ENCODE results near the gene ZDHHC12. TPM values are rescaled to one million over a fixed set of nuclear protein-coding genes. Genes with fewer than 3 reads are reported as not detected.

Gene ZDHHC12
- total and polyA plus RNA-seq, 4 donors, result 24.7 to 48.2 (median 30.3) TPM

- no peaks in the 10 kb centered on the region for H3K4me1 ChIP-seq (ENCODE audit: control insufficient read depth in 4 of 4, insufficient read depth in 4 of 4, low read length in 3 of 4)
- DNase-seq (ENCODE audit: low spot score), result peak; percentile 28
- no peak overlapping the region for H3K4me3 ChIP-seq (ENCODE audit: low read depth in 1 of 3, low read length in 3 of 3)
- no peak overlapping the region for H3K9ac ChIP-seq (ENCODE audit: low read depth in 1 of 2, low read length in 2 of 2)
- TF ChIP-seq SP1 (IDR thresholded peaks at IDR 0.05), result no peak
- TF ChIP-seq YY1 (IDR thresholded peaks at IDR 0.05), result no peak
- TF ChIP-seq EGR1 (IDR thresholded peaks at IDR 0.05; ENCODE audit: low read depth in 2 of 2), result no peak
- TF ChIP-seq REST (IDR thresholded peaks at IDR 0.05), result no peak
- no peak for TF ChIP-seq CTCF (IDR thresholded peaks at IDR 0.05; ENCODE audit: low read depth, low read length, missing input control)
- TF ChIP-seq JUND (IDR thresholded peaks at IDR 0.05), result no peak
- 91% methylated on average over 24 of the region's 24 CpGs for WGBS
- H3K9me3 ChIP-seq (ENCODE audit: control insufficient read depth in 4 of 4, low read length in 3 of 4), result no peaks in the 10 kb centered on the region
- no peak overlapping the region for H3K27ac ChIP-seq (ENCODE audit: low read depth in 1 of 2, low read length in 2 of 2)
- no peaks in the 10 kb centered on the region for H3K27me3 ChIP-seq (ENCODE audit: control insufficient read depth in 4 of 4, insufficient read depth in 4 of 4, low read length in 3 of 4)
- no peaks in the 10 kb centered on the region for H3K36me3 ChIP-seq (ENCODE audit: control insufficient read depth in 4 of 4, insufficient read depth in 3 of 4, low read depth in 1 of 4, low read length in 3 of 4)
Measured at GRCh38 chr9:128714586-128715435, 9.1 kb downstream of the ZDHHC12 start.

- Histone ChIP-seq H3K27me3 (ENCODE audit: control insufficient read depth in 4 of 4, insufficient read depth in 4 of 4, low read length in 3 of 4) (no peaks in the 10 kb centered on the region), H3K4me3 (ENCODE audit: low read depth in 1 of 3, low read length in 3 of 3) (no peak overlapping the region), H3K9me3 (ENCODE audit: control insufficient read depth in 4 of 4, low read length in 3 of 4) (no peaks in the 10 kb centered on the region), H3K4me1 (ENCODE audit: control insufficient read depth in 4 of 4, insufficient read depth in 4 of 4, low read length in 3 of 4) (no peaks in the 10 kb centered on the region), H3K27ac (ENCODE audit: low read depth in 1 of 2, low read length in 2 of 2) (no peak overlapping the region), H3K36me3 (ENCODE audit: control insufficient read depth in 4 of 4, insufficient read depth in 3 of 4, low read depth in 1 of 4, low read length in 3 of 4) (no peaks in the 10 kb centered on the region), H3K9ac (ENCODE audit: low read depth in 1 of 2, low read length in 2 of 2) (no peak overlapping the region)
- TF ChIP-seq SP1 (IDR thresholded peaks at IDR 0.05) (no peak), EGR1 (IDR thresholded peaks at IDR 0.05; ENCODE audit: low read depth in 2 of 2) (no peak), HNF4G (IDR thresholded peaks at IDR 0.05) (no peak)
- 95% methylated on average over 19 of the region's 19 CpGs for WGBS
- DNase-seq (ENCODE audit: low spot score), result no peak
Measured at GRCh38 chr9:128713941-128714573, 9.9 kb downstream of the ZDHHC12 start.

- WGBS, result 97% methylated on average over 13 of the region's 13 CpGs
- TF ChIP-seq GABPA (IDR thresholded peaks at IDR 0.05 in 1 of 2, conservative IDR thresholded peaks at IDR 0.05 in 1 of 2), result no peak
- TF ChIP-seq RAD21 (IDR thresholded peaks at IDR 0.05), result no peak
- TF ChIP-seq NR2F2 (IDR thresholded peaks at IDR 0.05), result no peak
- TF ChIP-seq MAX (IDR thresholded peaks at IDR 0.05), result no peak
- TF ChIP-seq RXRA (IDR thresholded peaks at IDR 0.05), result no peak
- no peak for TF ChIP-seq REST (IDR thresholded peaks at IDR 0.05)
- no peak for TF ChIP-seq HNF4G (IDR thresholded peaks at IDR 0.05)
- no peak for TF ChIP-seq SP1 (IDR thresholded peaks at IDR 0.05)
- TF ChIP-seq ATF3 (IDR thresholded peaks at IDR 0.05), result no peak
- TF ChIP-seq JUND (IDR thresholded peaks at IDR 0.05), result no peak
- TF ChIP-seq TAF1 (conservative IDR thresholded peaks at IDR 0.05), result no peak
- TF ChIP-seq FOXA2 (IDR thresholded peaks at IDR 0.05), result no peak
- TF ChIP-seq FOXA1 (IDR thresholded peaks at IDR 0.05), result no peak
Measured at GRCh38 chr9:128713411-128713780, 10.5 kb downstream of the ZDHHC12 start.

More at GRCh38 chr9:128713411-128713780, 10.5 kb downstream of the ZDHHC12 start:
- Histone ChIP-seq H3K9ac (ENCODE audit: low read depth in 1 of 2, low read length in 2 of 2) (no peak overlapping the region), H3K4me1 (ENCODE audit: control insufficient read depth in 4 of 4, insufficient read depth in 4 of 4, low read length in 3 of 4) (no peaks in the 10 kb centered on the region), H3K4me3 (ENCODE audit: low read depth in 1 of 3, low read length in 3 of 3) (no peak overlapping the region), H3K36me3 (ENCODE audit: control insufficient read depth in 4 of 4, insufficient read depth in 3 of 4, low read depth in 1 of 4, low read length in 3 of 4) (no peaks in the 10 kb centered on the region), H3K9me3 (ENCODE audit: control insufficient read depth in 4 of 4, low read length in 3 of 4) (no peaks in the 10 kb centered on the region), H3K27me3 (ENCODE audit: control insufficient read depth in 4 of 4, insufficient read depth in 4 of 4, low read length in 3 of 4) (no peaks in the 10 kb centered on the region), H3K27ac (ENCODE audit: low read depth in 1 of 2, low read length in 2 of 2) (no peak overlapping the region)
- DNase-seq (ENCODE audit: low spot score), result no peak

All from liver (tissue), 9 donors.